K562 (cell line): ENCODE measurements around the gene TLCD5. TPM values are rescaled to one million over a fixed set of nuclear protein-coding genes. Genes with fewer than 3 reads are reported as not detected.
A peak's percentile ranks its signal among the peaks of the same experiment; 100 is the strongest.

ENCODE experiments used
- GATAD2A ChIP-seq: fragments of 450-650 bp; IDR thresholded peaks from 2 replicates; pipeline ENCODE4 v1.6.1; 2017
- GTF2B ChIP-seq: IDR thresholded peaks from 2 replicates; pipeline ENCODE4 v1.6.1; 2011; ENCODE audit not compliant: insufficient read length; ENCODE audit errors: extremely low read depth
- KDM5B ChIP-seq: fragments of 200-600 bp; sonication (generic); IDR thresholded peaks from 2 replicates; pipeline ENCODE4 v1.6.1; 2012; ENCODE audit warnings: low read depth, mild to moderate bottlenecking, moderate library complexity, low read length, control low read depth, inconsistent platforms; ENCODE audit not compliant: insufficient replicate concordance
- MEIS2 ChIP-seq: fragments of 450-650 bp; IDR thresholded peaks from 2 replicates; pipeline ENCODE4 v1.6.1; 2014; ENCODE audit warnings: mild to moderate bottlenecking; ENCODE audit not compliant: partially characterized antibody
- PCBP1 ChIP-seq: fragments of 200-400 bp; formaldehyde crosslinking; IDR thresholded peaks from 2 replicates; pipeline ENCODE4 v1.6.1; 2018; ENCODE audit warnings: mild to moderate bottlenecking, low read depth, low read length; ENCODE audit not compliant: poor library complexity, severe bottlenecking
- RBFOX2 ChIP-seq: fragments of 200-400 bp; formaldehyde crosslinking; IDR thresholded peaks from 2 replicates; pipeline ENCODE4 v1.6.1; 2017; ENCODE audit warnings: low read depth, mild to moderate bottlenecking, low read length, moderate library complexity
- RBM15 ChIP-seq: fragments of 200-400 bp; formaldehyde crosslinking; IDR thresholded peaks from 2 replicates; pipeline ENCODE4 v1.6.1; 2018; ENCODE audit warnings: mild to moderate bottlenecking, low read length, moderate library complexity; ENCODE audit not compliant: insufficient read depth
- SNIP1 ChIP-seq: fragments of 450-650 bp; IDR thresholded peaks from 2 replicates; pipeline ENCODE4 v1.7.1; 2017; ENCODE audit warnings: low read depth, mild to moderate bottlenecking
- SOX6 ChIP-seq: fragments of 450-650 bp; IDR thresholded peaks from 2 replicates; pipeline ENCODE4 v1.6.1; 2014; ENCODE audit warnings: mild to moderate bottlenecking
- TCF7L2 ChIP-seq: fragments of 150-350 bp; IDR thresholded peaks from 2 replicates; pipeline ENCODE4 v1.6.1; 2016; ENCODE audit warnings: low read depth, mild to moderate bottlenecking, low read length, moderate library complexity
- THRAP3 ChIP-seq: fragments of 450-650 bp; IDR thresholded peaks from 2 replicates; pipeline ENCODE4 v1.6.1; 2016; ENCODE audit warnings: mild to moderate bottlenecking, inconsistent platforms, borderline replicate concordance
- ZNF134 ChIP-seq: fragments of 250-450 bp; sonication (Bioruptor Pico); conservative IDR thresholded peaks from 2 replicates; pipeline ENCODE4 v1.4.0; 2020
- ZNF512 ChIP-seq: IDR thresholded peaks from 2 replicates; pipeline ENCODE4 v1.6.1; 2016; ENCODE audit warnings: missing genetic modification characterization, missing compliant biosample characterization
- ZNF584 ChIP-seq: fragments of 200-800 bp; sonication (Bioruptor generic); IDR thresholded peaks from 2 replicates; pipeline ENCODE4 v1.6.1; 2016; ENCODE audit warnings: low read depth, mild to moderate bottlenecking, missing genetic modification characterization, missing compliant biosample characterization
- ZNF609 ChIP-seq: sonication (generic); formaldehyde crosslinking; IDR thresholded peaks from 2 replicates; pipeline ENCODE4 v1.8.1; 2023; ENCODE audit warnings: missing genetic modification reagents, mild to moderate bottlenecking, borderline replicate concordance
- ZNF699 ChIP-seq: fragments of 250-450 bp; sonication (Bioruptor Pico); IDR thresholded peaks from 2 replicates; pipeline ENCODE4 v1.8.0; 2021; ENCODE audit warnings: mild to moderate bottlenecking, moderate library complexity; ENCODE audit not compliant: insufficient replicate concordance
- polyA plus RNA-seq, 8 experiments: library from polyadenylated mRNA; depleted of rRNA in 4 of 8; stranded (reverse) in 5 of 8; unstranded in 3 of 8; fragments of >200 nt; fragmentation: Nextera tagmentation in 2 of 8; fragmentation: Illumina TruSeq in 1 of 8; extraction: Ambion mirVana in 2 of 8; extraction: Trizol in 1 of 8; gene quantifications; 2 replicates each; pipeline versions ENCODE4 v1.2.1 to v1.2.3, GENCODE V29; 2011 to 2014; ENCODE audit warnings: inconsistent platforms in 1 of 8, missing spikeins in 1 of 8
- total RNA-seq, 7 experiments: library from RNA; depleted of rRNA in 6 of 7; stranded (reverse); fragments of >200 nt in 6 of 7; fragmentation: Illumina TruSeq in 2 of 7; extraction: Trizol in 2 of 7; gene quantifications; 2 replicates each; pipeline versions ENCODE4 v1.2.1 to v1.2.3, GENCODE V29; 2011 to 2021; ENCODE audit warnings: low replicate concordance in 1 of 7
- TF ChIP-seq, protein P1 (sequence below): IDR thresholded peaks from 2 replicates; pipeline ENCODE4 v1.6.1; 2012; ENCODE audit warnings: low read depth, low read length, improper control_type of control experiment, borderline replicate concordance

Gene TLCD5
- total and polyA plus RNA-seq, 9 of the 15 experiments (the other 6 are each of a cell fraction or from before 2014, with no cell fraction given), result 0.94 to 5.1 (median 1.6) TPM

DNA sequence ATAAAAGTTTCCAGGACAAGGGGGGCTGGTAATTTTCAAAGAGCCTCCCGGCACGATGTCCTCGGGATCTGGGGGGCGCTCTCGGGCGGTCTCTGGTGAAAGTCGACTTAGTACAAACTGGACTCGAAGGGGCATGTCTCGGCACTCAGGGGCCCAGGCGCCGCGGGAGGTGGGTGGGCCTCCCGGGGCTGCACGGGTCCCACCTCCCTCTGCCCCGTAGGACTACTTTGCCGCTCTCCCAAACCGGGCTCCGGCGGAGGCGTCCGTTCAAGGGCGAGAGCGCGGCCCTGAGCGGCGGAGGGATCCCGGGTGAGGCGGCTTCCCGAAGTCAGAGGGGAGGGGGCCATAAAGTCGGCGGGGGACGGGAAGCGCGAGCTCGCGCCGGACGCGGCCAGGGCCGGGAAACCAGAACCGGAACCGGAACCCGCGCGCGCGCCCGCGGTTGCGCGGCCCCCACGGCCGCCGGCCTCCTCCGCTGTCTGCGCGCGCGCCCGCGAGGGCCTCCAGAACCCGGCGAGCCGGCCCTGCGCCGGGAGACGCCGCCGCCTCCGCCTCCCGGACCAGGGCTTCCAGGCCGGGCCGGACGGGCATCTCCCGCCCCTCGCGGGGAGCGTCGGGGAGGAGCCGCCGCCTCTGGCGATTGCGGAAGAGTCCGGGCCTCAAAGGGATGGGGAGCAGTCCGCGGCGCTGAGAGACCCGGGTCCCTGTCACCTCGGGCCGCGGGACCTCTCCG is 11.0 kb downstream of the TLCD5 start, which contains the start of gene ARHGEF12 (continued):
- TF ChIP-seq, protein P1, sequence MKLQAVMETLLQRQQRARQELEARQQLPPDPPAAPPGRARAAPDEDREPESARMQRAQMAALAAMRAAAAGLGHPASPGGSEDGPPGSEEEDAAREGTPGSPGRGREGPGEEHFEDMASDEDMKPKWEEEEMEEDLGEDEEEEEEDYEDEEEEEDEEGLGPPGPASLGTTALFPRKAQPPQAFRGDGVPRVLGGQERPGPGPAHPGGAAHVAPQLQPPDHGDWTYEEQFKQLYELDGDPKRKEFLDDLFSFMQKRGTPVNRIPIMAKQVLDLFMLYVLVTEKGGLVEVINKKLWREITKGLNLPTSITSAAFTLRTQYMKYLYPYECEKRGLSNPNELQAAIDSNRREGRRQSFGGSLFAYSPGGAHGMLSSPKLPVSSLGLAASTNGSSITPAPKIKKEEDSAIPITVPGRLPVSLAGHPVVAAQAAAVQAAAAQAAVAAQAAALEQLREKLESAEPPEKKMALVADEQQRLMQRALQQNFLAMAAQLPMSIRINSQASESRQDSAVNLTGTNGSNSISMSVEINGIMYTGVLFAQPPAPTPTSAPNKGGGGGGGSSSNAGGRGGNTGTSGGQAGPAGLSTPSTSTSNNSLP, result 0 out of 2 replicates have a peak, but pooled peaks have one; percentile 38
- TF ChIP-seq KDM5B, result no peak
- TF ChIP-seq ZNF512 (tag), result no peak
- TF ChIP-seq ZNF699 (CRISPR knock-in tag), result no peak
- TF ChIP-seq GATAD2A, result peak; percentile 95
- no peak for TF ChIP-seq SNIP1
- TF ChIP-seq ZNF134 (CRISPR knock-in tag), result no peak
- TF ChIP-seq TCF7L2, result no peak
- TF ChIP-seq ZNF609 (CRISPR knock-in tag), result no peak
- TF ChIP-seq RBM15, result no peak
- TF ChIP-seq SOX6, result peak; percentile 64; the same call in 1 of the 2 replicates
- peak; percentile 100 for TF ChIP-seq PCBP1
- peak; percentile 10 for TF ChIP-seq MEIS2
- no peak for TF ChIP-seq GTF2B
- peak; percentile 81 for TF ChIP-seq RBFOX2
- no peak for TF ChIP-seq THRAP3
- no peak for TF ChIP-seq ZNF584 (CRISPR knock-in tag)
